Osteoblast (primary cell): ENCODE data around the gene CDCA5. TPM values are rescaled to one million over a fixed set of nuclear protein-coding genes. Genes with fewer than 3 reads are reported as not detected.

Experiments
- DNase-seq: peaks from one replicate; pipeline ENCODE4 v3.0.0; 2011; ENCODE audit warnings: low spot score, mixed read lengths; ENCODE audit not compliant: insufficient read length; ENCODE audit errors: missing footprints
- H2AFZ ChIP-seq: 2 replicates; pipeline ENCODE4 v1.6.0; 2011; ENCODE audit warnings: mild to moderate bottlenecking, low read length
- H3K27ac ChIP-seq: 2 replicates; pipeline ENCODE4 v1.5.1; 2011; ENCODE audit warnings: mild to moderate bottlenecking, low read depth, low read length, moderate library complexity
- H3K27me3 ChIP-seq: 2 replicates; pipeline ENCODE4 v1.6.0; 2012; ENCODE audit warnings: mild to moderate bottlenecking, control low read depth, inconsistent platforms, low read length, moderate library complexity; ENCODE audit not compliant: insufficient read depth
- H3K36me3 ChIP-seq: 2 replicates; pipeline ENCODE4 v1.5.1; 2011; ENCODE audit warnings: mild to moderate bottlenecking, low read length, control low read depth, moderate library complexity; ENCODE audit not compliant: insufficient read depth
- H3K4me1 ChIP-seq: 2 replicates; pipeline ENCODE4 v1.5.1; 2011; ENCODE audit warnings: mild to moderate bottlenecking, low read length, control low read depth, moderate library complexity; ENCODE audit not compliant: insufficient read depth
- H3K4me2 ChIP-seq: 2 replicates; pipeline ENCODE4 v1.6.0; 2011; ENCODE audit warnings: mild to moderate bottlenecking, low read length; ENCODE audit not compliant: insufficient read depth
- H3K4me3 ChIP-seq: fragments of 200-600 bp; sonication (generic); 3 replicates; pipeline ENCODE4 v1.5.1; 2012; ENCODE audit warnings: mild to moderate bottlenecking, low read length, inconsistent platforms; ENCODE audit not compliant: insufficient read depth
- H3K79me2 ChIP-seq: 2 replicates; pipeline ENCODE4 v1.6.0; 2012; ENCODE audit warnings: mild to moderate bottlenecking, low read length, control low read depth, inconsistent platforms; ENCODE audit not compliant: insufficient read depth
- H3K9me3 ChIP-seq: 2 replicates; pipeline ENCODE4 v1.5.1; 2011; ENCODE audit warnings: low read depth, low read length, control low read depth
- H4K20me1 ChIP-seq: 2 replicates; pipeline ENCODE4 v1.6.0; 2012; ENCODE audit warnings: mild to moderate bottlenecking, low read length, control low read depth; ENCODE audit not compliant: insufficient read depth
- CTCF ChIP-seq: IDR thresholded peaks from 2 replicates; pipeline ENCODE4 v1.5.1; 2011; ENCODE audit warnings: mild to moderate bottlenecking, low read depth, low read length, moderate library complexity; ENCODE audit errors: extremely low read depth
- total RNA-seq: library from RNA; depleted of rRNA; stranded (reverse); fragments of >200 nt; gene quantifications from 2 replicates; pipeline ENCODE4 v1.2.3, GENCODE V29; 2012

The CDCA5 gene
- total RNA-seq, 1 donor: 3.3 TPM

DNA sequence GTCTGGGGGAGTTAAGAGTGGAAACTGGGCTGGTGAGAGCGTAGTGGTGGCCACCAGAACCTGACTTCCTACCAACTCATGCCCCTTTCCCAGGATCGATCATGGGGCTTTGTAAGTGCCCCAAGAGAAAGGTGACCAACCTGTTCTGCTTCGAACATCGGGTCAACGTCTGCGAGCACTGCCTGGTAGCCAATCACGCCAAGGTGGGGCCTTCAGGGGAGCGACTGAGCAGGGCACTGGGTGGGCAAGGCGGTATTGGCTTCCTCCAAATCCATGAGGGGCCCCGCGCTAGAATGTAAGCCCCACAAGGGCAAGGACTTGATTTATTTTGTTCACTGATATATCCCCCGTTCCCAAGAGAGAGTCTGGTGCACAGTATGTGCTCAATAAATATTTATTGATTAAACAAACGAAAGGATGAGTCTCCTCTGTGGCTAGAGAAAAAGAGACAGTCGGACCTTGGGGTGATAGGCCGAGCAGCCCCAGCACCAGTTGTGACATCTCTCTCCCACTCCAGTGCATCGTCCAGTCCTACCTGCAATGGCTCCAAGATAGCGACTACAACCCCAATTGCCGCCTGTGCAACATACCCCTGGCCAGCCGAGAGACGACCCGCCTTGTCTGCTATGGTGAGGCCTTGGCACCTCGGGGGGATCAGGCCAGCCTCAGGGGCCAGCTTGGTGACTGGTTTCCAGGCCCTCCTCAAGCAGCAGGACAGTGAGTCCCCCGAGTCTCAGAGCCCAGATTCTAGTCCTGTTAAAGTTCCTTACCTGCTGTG is 947 bp upstream of the CDCA5 start:
- H3K79me2 ChIP-seq: peaks cover 53% of the 10 kb centered on the region
- H2AFZ ChIP-seq: peak overlapping the region; percentile 92

GRCh38 chr11:65083134-65083833 is 556 bp downstream of the CDCA5 start:
- H3K27ac ChIP-seq: peak overlapping the region; percentile 91
- peak overlapping the region; percentile 97 for H3K4me3 ChIP-seq
- H3K9me3 ChIP-seq: no peaks in the 10 kb centered on the region
- no peak for TF ChIP-seq CTCF
- H3K4me1 ChIP-seq: peaks cover 22% of the 10 kb centered on the region
- H4K20me1 ChIP-seq: no peaks in the 10 kb centered on the region
- peak; percentile 15 for DNase-seq
- H2AFZ ChIP-seq: peak overlapping the region; percentile 95
- H3K36me3 ChIP-seq: peaks cover 43% of the 10 kb centered on the region
- H3K27me3 ChIP-seq: no peaks in the 10 kb centered on the region
- H3K4me2 ChIP-seq: peak overlapping the region; percentile 88
- peaks cover 64% of the 10 kb centered on the region for H3K79me2 ChIP-seq

More for the DNA sequence above, 947 bp upstream of the CDCA5 start:
- DNase-seq: peak; percentile 69
- H3K27me3 ChIP-seq: no peaks in the 10 kb centered on the region
- peaks cover 22% of the 10 kb centered on the region for H3K4me1 ChIP-seq
- TF ChIP-seq CTCF: no peak
- peaks cover 46% of the 10 kb centered on the region for H3K36me3 ChIP-seq
- H3K4me2 ChIP-seq: peak overlapping the region; percentile 99
- peak overlapping the region; percentile 91 for H3K27ac ChIP-seq
- no peaks in the 10 kb centered on the region for H4K20me1 ChIP-seq
- H3K4me3 ChIP-seq: peak overlapping the region; percentile 97
- no peaks in the 10 kb centered on the region for H3K9me3 ChIP-seq

DNA sequence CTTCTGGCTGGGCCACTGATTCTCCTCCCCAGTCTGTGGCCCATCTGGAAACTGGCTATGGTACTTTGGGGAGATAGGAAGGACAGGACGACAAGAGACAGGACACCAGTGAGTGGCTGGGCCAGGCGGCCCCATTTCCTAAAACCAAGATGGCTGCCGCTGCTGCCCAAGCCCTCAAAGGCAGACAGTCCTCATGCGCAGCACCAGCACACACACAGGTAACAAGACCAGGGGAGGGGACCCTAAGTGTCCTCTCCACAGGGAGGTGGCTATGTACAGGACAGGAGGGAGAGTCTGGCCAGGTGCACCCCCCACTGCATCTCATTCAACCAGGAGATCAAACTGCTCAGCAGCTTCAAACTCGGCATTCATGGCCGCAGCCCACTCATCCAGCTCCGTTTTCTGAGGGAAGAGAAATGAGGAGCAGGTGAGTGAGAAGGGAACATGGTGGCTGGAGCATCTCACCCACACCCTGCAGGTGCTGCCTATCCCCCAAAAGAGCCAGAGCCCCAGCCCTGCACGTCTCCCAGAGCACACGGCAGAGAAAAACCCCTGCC is 5.0 kb downstream of the CDCA5 start:
- Histone ChIP-seq H3K27me3 (no peaks in the 10 kb centered on the region), H3K4me2 (no peak overlapping the region), H3K27ac (no peak overlapping the region), H3K4me3 (no peak overlapping the region), H3K79me2 (peaks cover 51% of the 10 kb centered on the region), H3K9me3 (no peaks in the 10 kb centered on the region), H2AFZ (peak overlapping the region; percentile 56), H4K20me1 (no peaks in the 10 kb centered on the region), H3K36me3 (peaks cover 12% of the 10 kb centered on the region), H3K4me1 (peaks cover 10% of the 10 kb centered on the region)
- peak; percentile 58 for DNase-seq
- no peak for TF ChIP-seq CTCF

DNA sequence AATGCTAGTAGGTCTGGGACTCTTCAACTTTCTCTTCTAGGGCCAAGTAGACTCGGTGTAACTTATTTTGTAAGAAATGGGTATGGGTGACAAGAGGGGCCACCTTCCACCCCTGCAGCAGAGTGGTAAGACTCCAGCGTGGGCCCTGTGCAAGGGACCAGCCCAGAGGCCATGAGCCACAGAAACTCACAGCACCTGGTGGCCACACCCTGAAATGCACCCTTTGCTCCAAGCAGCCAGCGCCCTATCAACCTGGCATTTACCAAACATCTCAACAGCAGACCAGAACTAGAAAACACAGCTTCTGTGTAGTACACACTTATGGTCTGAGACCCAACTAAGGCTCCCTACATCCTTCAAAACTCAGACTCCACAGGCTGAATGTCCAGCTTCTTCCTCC is 5.7 kb downstream of the CDCA5 start:
- no peak overlapping the region for H3K4me2 ChIP-seq
- peaks cover 44% of the 10 kb centered on the region for H3K79me2 ChIP-seq
- peaks cover 6% of the 10 kb centered on the region for H3K4me1 ChIP-seq
- DNase-seq: peak; percentile 84
- no peak overlapping the region for H3K4me3 ChIP-seq
- H4K20me1 ChIP-seq: no peaks in the 10 kb centered on the region
- no peaks in the 10 kb centered on the region for H3K27me3 ChIP-seq
- TF ChIP-seq CTCF: peak; percentile 48
- no peaks in the 10 kb centered on the region for H3K9me3 ChIP-seq
- peaks cover 12% of the 10 kb centered on the region for H3K36me3 ChIP-seq
- H3K27ac ChIP-seq: no peak overlapping the region
- H2AFZ ChIP-seq: peak overlapping the region; percentile 56
